GM23338 (cell line): ENCODE results near the gene GALNT13. TPM values are rescaled to one million over a fixed set of nuclear protein-coding genes. Genes with fewer than 3 reads are reported as not detected.

Source experiments
- ATAC-seq: fragments of 200-7000 bp; cut with Tn5 transposase; 3 replicates; pipeline ENCODE4 v1.9.1; 2020
- DNase-seq: peaks from one replicate; pipeline ENCODE4 v3.0.0-alpha.2; 2015; ENCODE audit warnings: low spot score
- H2AFZ ChIP-seq: fragments of 200-600 bp; sonication (generic); 2 replicates; pipeline ENCODE4 v1.8.0; 2016; ENCODE audit warnings: antibody characterized with exemption, mild to moderate bottlenecking, moderate library complexity
- H3F3A ChIP-seq: fragments of 200-600 bp; sonication (generic); replicated peaks from 2 replicates; pipeline ENCODE4 v1.8.0; 2017; ENCODE audit warnings: antibody characterized with exemption, mixed run types, low read depth
- H3K27ac ChIP-seq: fragments of 200-600 bp; sonication (generic); 2 replicates; pipeline ENCODE4 v1.6.1; 2016; ENCODE audit warnings: low read depth
- H3K27me3 ChIP-seq: fragments of 200-600 bp; sonication (generic); 2 replicates; pipeline ENCODE4 v1.8.0; 2016; ENCODE audit warnings: mild to moderate bottlenecking, mixed run types, moderate library complexity; ENCODE audit not compliant: insufficient read depth
- H3K36me3 ChIP-seq: fragments of 200-600 bp; sonication (generic); 2 replicates; pipeline ENCODE4 v1.8.0; 2016; ENCODE audit warnings: mild to moderate bottlenecking; ENCODE audit not compliant: insufficient read depth
- H3K4me1 ChIP-seq: fragments of 200-600 bp; sonication (generic); 2 replicates; pipeline ENCODE4 v1.8.0; 2016; ENCODE audit warnings: mild to moderate bottlenecking, moderate library complexity; ENCODE audit not compliant: insufficient read depth
- H3K4me2 ChIP-seq: fragments of 200-600 bp; sonication (generic); 2 replicates; pipeline ENCODE4 v1.7.1; 2017; ENCODE audit warnings: mixed run types
- H3K4me3 ChIP-seq: fragments of 200-600 bp; sonication (generic); 2 replicates; pipeline ENCODE4 v1.6.1; 2016; ENCODE audit warnings: mixed run types
- H3K79me2 ChIP-seq: fragments of 200-600 bp; sonication (generic); replicated peaks from 2 replicates; pipeline ENCODE4 v1.8.0; 2017; ENCODE audit warnings: mild to moderate bottlenecking; ENCODE audit not compliant: insufficient read depth
- H3K9me2 ChIP-seq: fragments of 200-600 bp; sonication (generic); 2 replicates; pipeline ENCODE4 v1.8.0; 2017; ENCODE audit not compliant: insufficient read depth
- H4K20me1 ChIP-seq: fragments of 200-600 bp; sonication (generic); replicated peaks from 2 replicates; pipeline ENCODE4 v1.8.0; 2017; ENCODE audit warnings: mild to moderate bottlenecking; ENCODE audit not compliant: insufficient read depth
- H3K27ac Mint-ChIP-seq: 2 replicates; pipeline ENCODE4 v1.8.0; 2020; ENCODE audit warnings: inconsistent platforms, mild to moderate bottlenecking, moderate library complexity, mixed read lengths
- H3K27me3 Mint-ChIP-seq: 3 replicates; pipeline ENCODE4 v1.8.0; 2022; ENCODE audit warnings: low read depth, mild to moderate bottlenecking, moderate library complexity, mixed read lengths, inconsistent platforms; ENCODE audit not compliant: insufficient read depth, poor library complexity
- H3K36me3 Mint-ChIP-seq: 3 replicates; pipeline ENCODE4 v1.8.0; 2021; ENCODE audit warnings: low read depth, mild to moderate bottlenecking, inconsistent platforms, moderate library complexity, mixed read lengths
- H3K4me1 Mint-ChIP-seq: 3 replicates; pipeline ENCODE4 v1.8.0; 2020; ENCODE audit warnings: mild to moderate bottlenecking, inconsistent platforms, mixed read lengths
- H3K4me3 Mint-ChIP-seq: 3 replicates; pipeline ENCODE4 v1.8.0; 2021; ENCODE audit warnings: moderate library complexity, mild to moderate bottlenecking, inconsistent platforms, mixed read lengths
- H3K9me3 Mint-ChIP-seq: 3 replicates; pipeline ENCODE4 v1.8.0; 2020; ENCODE audit warnings: moderate library complexity, mild to moderate bottlenecking, inconsistent platforms, mixed read lengths
- CREB1 ChIP-seq: fragments of 250-450 bp; sonication (Bioruptor Pico); IDR thresholded peaks from 2 replicates; pipeline ENCODE4 v1.5.0; 2020; ENCODE audit warnings: low read depth, mild to moderate bottlenecking, moderate library complexity
- EZH2 ChIP-seq: fragments of 200-600 bp; sonication (generic); IDR thresholded peaks from one replicate; pipeline ENCODE4 v1.8.0; 2017; ENCODE audit warnings: antibody characterized with exemption, mild to moderate bottlenecking, low read depth; ENCODE audit not compliant: unreplicated experiment
- EZH2phosphoT487 ChIP-seq: fragments of 200-600 bp; sonication (generic); IDR thresholded peaks from one replicate; pipeline ENCODE4 v1.8.1; 2018; ENCODE audit warnings: antibody characterized with exemption; ENCODE audit not compliant: unreplicated experiment
- JUNB ChIP-seq: IDR thresholded peaks from one replicate; pipeline ENCODE4 v1.6.1; 2016; ENCODE audit warnings: antibody characterized with exemption; ENCODE audit not compliant: unreplicated experiment
- NANOG ChIP-seq: IDR thresholded peaks from 2 replicates; pipeline ENCODE4 v1.6.1; 2016; ENCODE audit warnings: antibody characterized with exemption, borderline replicate concordance
- POLR2AphosphoS5 ChIP-seq: IDR thresholded peaks from 2 replicates; pipeline ENCODE4 v1.6.1; 2016; ENCODE audit warnings: antibody characterized with exemption, low read depth
- STAT1 ChIP-seq: IDR thresholded peaks from one replicate; pipeline ENCODE4 v1.6.1; 2016; ENCODE audit warnings: antibody characterized with exemption; ENCODE audit not compliant: unreplicated experiment
- ZNF331 ChIP-seq: fragments of 250-450 bp; sonication (Bioruptor Pico); IDR thresholded peaks from 2 replicates; pipeline ENCODE4 v1.5.0; 2020; ENCODE audit warnings: low read depth, mild to moderate bottlenecking, moderate library complexity
- ZNF462 ChIP-seq: fragments of 250-450 bp; sonication (Bioruptor Pico); IDR thresholded peaks from 2 replicates; pipeline ENCODE4 v1.5.0; 2020; ENCODE audit warnings: mild to moderate bottlenecking, moderate library complexity
- polyA plus RNA-seq: library from polyadenylated mRNA; unstranded; fragments of >200 nt; fragmentation: Nextera tagmentation; extraction: Ambion mirVana; gene quantifications from 2 replicates; pipeline ENCODE4 v1.2.1, GENCODE V29; 2016
- total RNA-seq: library from RNA; depleted of rRNA; stranded (reverse); fragments of >200 nt; shearing (Covaris generic); gene quantifications from 2 replicates; pipeline ENCODE4 v1.2.3, GENCODE V29; 2014
- TF ChIP-seq, protein P1 (sequence below): IDR thresholded peaks from one replicate; pipeline ENCODE4 v1.6.1; 2018; ENCODE audit warnings: antibody characterized with exemption; ENCODE audit not compliant: unreplicated experiment
- TF ChIP-seq, protein P2 (sequence below): IDR thresholded peaks from 2 replicates; pipeline ENCODE4 v1.6.1; 2016; ENCODE audit warnings: antibody characterized with exemption
- TF ChIP-seq, protein P3 (sequence below), 2 experiments: fragments of 200-600 bp in 1 of 2; sonication (generic) in 1 of 2; conservative IDR thresholded peaks; 2 replicates each; pipeline versions ENCODE4 v1.5.1 to v1.6.1; 2016 to 2017; ENCODE audit warnings: antibody characterized with exemption in 2 of 2, low read depth in 2 of 2, mild to moderate bottlenecking in 2 of 2, moderate library complexity in 1 of 2

Gene GALNT13
- total and polyA plus RNA-seq, 2 experiments from 2014 or later = 3.5 to 5.2 TPM

DNA sequence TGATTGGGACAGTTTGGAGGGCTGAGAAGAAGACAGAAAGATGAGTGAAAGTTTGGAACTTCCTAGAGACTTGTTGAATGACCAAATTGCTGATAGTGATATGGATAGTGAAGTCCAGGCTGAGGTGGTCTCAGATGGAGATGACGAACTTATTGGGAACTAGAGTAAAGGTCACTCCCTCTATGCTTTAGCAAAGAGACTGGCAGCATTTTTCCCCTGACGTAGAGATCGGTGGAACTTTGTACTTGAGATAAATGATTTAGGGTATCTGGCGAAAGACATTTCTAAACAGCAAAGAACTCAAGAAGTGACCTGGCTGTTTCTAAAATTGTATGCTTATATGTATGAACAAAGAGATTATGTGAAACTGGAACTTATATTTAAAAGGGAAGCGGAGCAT, 605.6 kb downstream of the GALNT13 start:
- ATAC-seq (no peak), DNase-seq (no peak)
- Histone ChIP-seq H4K20me1 (no peaks in the 10 kb centered on the region), H3K27me3 (no peaks in the 10 kb centered on the region), H3K4me1 (peaks cover 25% of the 10 kb centered on the region), H3K9me2 (no peaks in the 10 kb centered on the region), H3K36me3 (no peaks in the 10 kb centered on the region), H2AFZ (no peak overlapping the region), H3K27ac (no peak overlapping the region), H3K79me2 (no peaks in the 10 kb centered on the region), H3K4me2 (no peak overlapping the region), H3F3A (no peaks in the 10 kb centered on the region), H3K4me3 (no peak overlapping the region)
- TF ChIP-seq ZNF331 (CRISPR knock-in tag) (no peak), EZH2phosphoT487 (no peak), EZH2 (no peak), POLR2AphosphoS5 (no peak), CREB1 (CRISPR knock-in tag) (no peak), ZNF462 (CRISPR knock-in tag) (no peak), JUNB (no peak), NANOG (no peak), STAT1 (no peak)
- TF ChIP-seq, protein P1, sequence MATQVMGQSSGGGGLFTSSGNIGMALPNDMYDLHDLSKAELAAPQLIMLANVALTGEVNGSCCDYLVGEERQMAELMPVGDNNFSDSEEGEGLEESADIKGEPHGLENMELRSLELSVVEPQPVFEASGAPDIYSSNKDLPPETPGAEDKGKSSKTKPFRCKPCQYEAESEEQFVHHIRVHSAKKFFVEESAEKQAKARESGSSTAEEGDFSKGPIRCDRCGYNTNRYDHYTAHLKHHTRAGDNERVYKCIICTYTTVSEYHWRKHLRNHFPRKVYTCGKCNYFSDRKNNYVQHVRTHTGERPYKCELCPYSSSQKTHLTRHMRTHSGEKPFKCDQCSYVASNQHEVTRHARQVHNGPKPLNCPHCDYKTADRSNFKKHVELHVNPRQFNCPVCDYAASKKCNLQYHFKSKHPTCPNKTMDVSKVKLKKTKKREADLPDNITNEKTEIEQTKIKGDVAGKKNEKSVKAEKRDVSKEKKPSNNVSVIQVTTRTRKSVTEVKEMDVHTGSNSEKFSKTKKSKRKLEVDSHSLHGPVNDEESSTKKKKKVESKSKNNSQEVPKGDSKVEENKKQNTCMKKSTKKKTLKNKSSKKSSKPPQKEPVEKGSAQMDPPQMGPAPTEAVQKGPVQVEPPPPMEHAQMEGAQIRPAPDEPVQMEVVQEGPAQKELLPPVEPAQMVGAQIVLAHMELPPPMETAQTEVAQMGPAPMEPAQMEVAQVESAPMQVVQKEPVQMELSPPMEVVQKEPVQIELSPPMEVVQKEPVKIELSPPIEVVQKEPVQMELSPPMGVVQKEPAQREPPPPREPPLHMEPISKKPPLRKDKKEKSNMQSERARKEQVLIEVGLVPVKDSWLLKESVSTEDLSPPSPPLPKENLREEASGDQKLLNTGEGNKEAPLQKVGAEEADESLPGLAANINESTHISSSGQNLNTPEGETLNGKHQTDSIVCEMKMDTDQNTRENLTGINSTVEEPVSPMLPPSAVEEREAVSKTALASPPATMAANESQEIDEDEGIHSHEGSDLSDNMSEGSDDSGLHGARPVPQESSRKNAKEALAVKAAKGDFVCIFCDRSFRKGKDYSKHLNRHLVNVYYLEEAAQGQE = no peak
- TF ChIP-seq, protein P2, sequence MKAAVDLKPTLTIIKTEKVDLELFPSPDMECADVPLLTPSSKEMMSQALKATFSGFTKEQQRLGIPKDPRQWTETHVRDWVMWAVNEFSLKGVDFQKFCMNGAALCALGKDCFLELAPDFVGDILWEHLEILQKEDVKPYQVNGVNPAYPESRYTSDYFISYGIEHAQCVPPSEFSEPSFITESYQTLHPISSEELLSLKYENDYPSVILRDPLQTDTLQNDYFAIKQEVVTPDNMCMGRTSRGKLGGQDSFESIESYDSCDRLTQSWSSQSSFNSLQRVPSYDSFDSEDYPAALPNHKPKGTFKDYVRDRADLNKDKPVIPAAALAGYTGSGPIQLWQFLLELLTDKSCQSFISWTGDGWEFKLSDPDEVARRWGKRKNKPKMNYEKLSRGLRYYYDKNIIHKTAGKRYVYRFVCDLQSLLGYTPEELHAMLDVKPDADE = no peak
- TF ChIP-seq, protein P3, sequence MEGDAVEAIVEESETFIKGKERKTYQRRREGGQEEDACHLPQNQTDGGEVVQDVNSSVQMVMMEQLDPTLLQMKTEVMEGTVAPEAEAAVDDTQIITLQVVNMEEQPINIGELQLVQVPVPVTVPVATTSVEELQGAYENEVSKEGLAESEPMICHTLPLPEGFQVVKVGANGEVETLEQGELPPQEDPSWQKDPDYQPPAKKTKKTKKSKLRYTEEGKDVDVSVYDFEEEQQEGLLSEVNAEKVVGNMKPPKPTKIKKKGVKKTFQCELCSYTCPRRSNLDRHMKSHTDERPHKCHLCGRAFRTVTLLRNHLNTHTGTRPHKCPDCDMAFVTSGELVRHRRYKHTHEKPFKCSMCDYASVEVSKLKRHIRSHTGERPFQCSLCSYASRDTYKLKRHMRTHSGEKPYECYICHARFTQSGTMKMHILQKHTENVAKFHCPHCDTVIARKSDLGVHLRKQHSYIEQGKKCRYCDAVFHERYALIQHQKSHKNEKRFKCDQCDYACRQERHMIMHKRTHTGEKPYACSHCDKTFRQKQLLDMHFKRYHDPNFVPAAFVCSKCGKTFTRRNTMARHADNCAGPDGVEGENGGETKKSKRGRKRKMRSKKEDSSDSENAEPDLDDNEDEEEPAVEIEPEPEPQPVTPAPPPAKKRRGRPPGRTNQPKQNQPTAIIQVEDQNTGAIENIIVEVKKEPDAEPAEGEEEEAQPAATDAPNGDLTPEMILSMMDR (conservative IDR thresholded peaks at IDR 0.05; ENCODE audit: low read depth in 2 of 2) = no peak
- Mint-ChIP-seq H3K36me3 (no peaks in the 10 kb centered on the region), H3K4me3 (no peak overlapping the region), H3K27me3 (no peaks in the 10 kb centered on the region), H3K4me1 (peaks cover 25% of the 10 kb centered on the region), H3K27ac (no peak overlapping the region), H3K9me3 (peaks cover 7% of the 10 kb centered on the region; the same call in 2 of the 3 replicates)
